ENCODE measurements around the gene C13orf46. TPM values are rescaled to one million over a fixed set of nuclear protein-coding genes. Genes with fewer than 3 reads are reported as not detected.

Gene C13orf46
- total RNA-seq, 2 donors from 2014 or later = 28.8 to 38.6 TPM

DNA sequence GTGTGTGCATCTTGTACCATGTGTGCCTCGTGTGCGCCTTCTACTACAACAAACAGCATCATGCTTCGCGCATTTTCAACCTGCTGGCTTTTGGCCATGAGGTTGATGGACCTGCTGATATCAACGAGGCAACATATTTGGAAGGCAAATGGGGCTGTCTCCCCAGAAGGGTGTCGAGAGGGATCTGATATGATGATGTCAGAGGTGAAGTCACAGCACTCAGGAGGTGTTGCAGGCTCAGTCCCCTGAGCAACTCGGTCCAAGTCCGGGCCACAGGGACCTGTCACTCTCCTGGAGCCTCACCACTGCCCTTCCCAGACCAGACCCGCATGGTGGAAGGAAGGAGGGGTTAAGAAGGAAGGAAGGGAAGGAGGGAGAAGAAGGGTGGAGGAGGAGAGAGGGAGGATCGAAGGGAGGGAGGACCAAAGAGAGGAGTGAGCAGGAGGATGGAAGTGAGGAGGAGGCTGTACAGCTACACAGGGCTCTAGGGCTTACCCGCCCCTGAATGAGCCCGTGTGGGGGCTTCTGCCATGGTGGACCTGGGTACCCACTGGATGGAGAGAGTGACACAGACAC is 6.7 kb upstream of the C13orf46 start:
- no peaks in the 10 kb centered on the region for H3K27me3 ChIP-seq
- 83 to 86% methylated on average over 12 of the region's 12 CpGs for WGBS, 2 donors
- peak overlapping the region; percentile 46 to 65 (median 64) for H3K27ac ChIP-seq
- intact Hi-C loops (cut with DNase I) = no loop called here
- H3K36me3 ChIP-seq (replicated peaks in 1 of 2; ENCODE audit: insufficient read depth in 1 of 2, low read depth in 2 of 2) = no peaks in the 10 kb centered on the region
- TF ChIP-seq POLR2A (IDR thresholded peaks at IDR 0.05) = no peak
- TF ChIP-seq, protein P1, sequence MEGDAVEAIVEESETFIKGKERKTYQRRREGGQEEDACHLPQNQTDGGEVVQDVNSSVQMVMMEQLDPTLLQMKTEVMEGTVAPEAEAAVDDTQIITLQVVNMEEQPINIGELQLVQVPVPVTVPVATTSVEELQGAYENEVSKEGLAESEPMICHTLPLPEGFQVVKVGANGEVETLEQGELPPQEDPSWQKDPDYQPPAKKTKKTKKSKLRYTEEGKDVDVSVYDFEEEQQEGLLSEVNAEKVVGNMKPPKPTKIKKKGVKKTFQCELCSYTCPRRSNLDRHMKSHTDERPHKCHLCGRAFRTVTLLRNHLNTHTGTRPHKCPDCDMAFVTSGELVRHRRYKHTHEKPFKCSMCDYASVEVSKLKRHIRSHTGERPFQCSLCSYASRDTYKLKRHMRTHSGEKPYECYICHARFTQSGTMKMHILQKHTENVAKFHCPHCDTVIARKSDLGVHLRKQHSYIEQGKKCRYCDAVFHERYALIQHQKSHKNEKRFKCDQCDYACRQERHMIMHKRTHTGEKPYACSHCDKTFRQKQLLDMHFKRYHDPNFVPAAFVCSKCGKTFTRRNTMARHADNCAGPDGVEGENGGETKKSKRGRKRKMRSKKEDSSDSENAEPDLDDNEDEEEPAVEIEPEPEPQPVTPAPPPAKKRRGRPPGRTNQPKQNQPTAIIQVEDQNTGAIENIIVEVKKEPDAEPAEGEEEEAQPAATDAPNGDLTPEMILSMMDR (IDR thresholded peaks at IDR 0.05) = no peak
- no peaks in the 10 kb centered on the region for H3K9me3 ChIP-seq
- no peak for ATAC-seq
- H3K4me3 ChIP-seq = no peak overlapping the region
- H3K4me1 ChIP-seq = peaks cover 17% of the 10 kb centered on the region
- no peak for DNase-seq

DNA sequence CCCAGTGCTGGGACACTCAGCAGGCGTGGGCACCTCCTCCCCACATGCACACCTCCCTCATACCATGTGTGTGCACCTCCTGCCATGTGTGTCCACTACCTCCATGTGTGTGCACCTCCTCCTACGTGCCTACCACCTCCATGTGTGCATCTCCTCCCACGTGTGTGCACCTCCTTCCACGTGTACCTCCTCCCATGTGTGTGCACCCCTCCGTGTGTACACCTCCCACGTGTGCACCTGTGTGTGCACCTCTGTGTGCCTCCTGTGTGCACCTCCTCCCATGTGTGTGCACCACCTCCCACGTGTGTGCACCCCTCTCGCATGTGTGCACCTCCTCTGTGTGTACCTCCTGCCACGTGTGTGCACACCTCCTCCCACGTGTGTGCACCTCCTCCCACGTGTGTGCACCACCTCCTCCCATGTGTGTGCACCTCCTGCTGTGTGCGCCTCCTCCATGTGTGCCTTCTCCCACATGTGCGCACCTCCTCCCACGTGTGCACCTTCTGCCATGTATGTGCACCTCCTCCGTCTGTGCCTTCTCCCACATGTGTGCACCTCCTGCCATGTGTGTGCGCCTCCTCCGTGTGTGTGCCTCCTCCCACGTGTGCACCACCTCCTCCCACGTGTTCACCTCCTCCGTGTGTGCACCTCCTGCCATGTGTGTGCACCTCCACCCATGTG is 6.1 kb upstream of the C13orf46 start:
- Histone ChIP-seq H3K27ac (no peak overlapping the region), H3K36me3 (replicated peaks in 1 of 2; ENCODE audit: insufficient read depth in 1 of 2, low read depth in 2 of 2) (no peaks in the 10 kb centered on the region), H3K4me3 (no peak overlapping the region), H3K4me1 (peaks cover 17% of the 10 kb centered on the region), H3K9me3 (no peaks in the 10 kb centered on the region), H3K27me3 (no peaks in the 10 kb centered on the region)
- no peak for TF ChIP-seq POLR2A (IDR thresholded peaks at IDR 0.05)
- TF ChIP-seq, protein P1 (IDR thresholded peaks at IDR 0.05) = no peak
- DNase-seq (no peak), ATAC-seq (no peak)
- intact Hi-C loops (cut with DNase I) = no loop called here
- 89 to 90% methylated on average over 20 of the region's 20 CpGs for WGBS, 2 donors

DNA sequence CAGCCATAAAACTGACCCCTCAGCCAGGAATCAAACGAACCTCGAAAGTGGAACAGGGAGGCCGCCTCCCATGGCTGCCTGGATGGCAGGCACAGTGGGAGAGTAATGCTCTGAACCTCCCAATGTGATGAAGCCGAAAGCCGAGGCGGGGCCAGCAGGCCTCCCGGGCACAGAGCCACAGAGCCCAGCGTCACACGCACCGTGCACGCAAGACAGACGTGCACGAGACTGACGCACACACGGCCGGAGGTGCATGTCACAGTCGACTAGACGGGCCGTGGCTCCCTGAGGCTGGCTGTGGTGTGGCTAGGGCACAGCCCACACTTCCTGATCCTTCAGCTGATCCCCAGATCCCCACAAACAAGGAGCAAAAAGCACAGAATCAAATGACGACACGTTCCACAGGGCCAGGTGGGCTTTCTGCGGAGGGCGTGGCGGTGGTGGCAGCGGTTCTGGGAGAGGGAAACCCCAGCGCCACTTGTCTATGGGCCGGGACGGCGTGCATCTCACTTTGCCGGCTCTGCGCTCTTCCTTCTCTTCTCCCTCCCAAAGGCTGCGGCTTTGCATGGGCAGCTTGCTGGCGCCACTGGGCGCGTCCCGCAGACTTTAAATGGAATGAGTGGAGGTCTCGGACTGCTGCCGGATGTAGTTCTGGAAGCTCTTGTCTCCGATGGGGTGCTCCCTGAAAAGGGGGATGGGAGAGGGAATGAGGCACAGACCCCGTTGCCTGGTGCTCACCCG is 5.0 kb upstream of the C13orf46 start:
- no peaks in the 10 kb centered on the region for H3K36me3 ChIP-seq (replicated peaks in 1 of 2; ENCODE audit: insufficient read depth in 1 of 2, low read depth in 2 of 2)
- TF ChIP-seq, protein P1 (IDR thresholded peaks at IDR 0.05) = no peak
- peaks cover 17% of the 10 kb centered on the region for H3K4me1 ChIP-seq
- ATAC-seq (no peak), DNase-seq (no peak)
- no peaks in the 10 kb centered on the region for H3K9me3 ChIP-seq
- no peaks in the 10 kb centered on the region for H3K27me3 ChIP-seq
- H3K27ac ChIP-seq = no peak overlapping the region
- 90 to 95% methylated on average over 21 to 41 of the region's 41 CpGs for WGBS, 2 donors
- H3K4me3 ChIP-seq = no peak overlapping the region
- intact Hi-C loops (cut with DNase I) = no loop called here

DNA sequence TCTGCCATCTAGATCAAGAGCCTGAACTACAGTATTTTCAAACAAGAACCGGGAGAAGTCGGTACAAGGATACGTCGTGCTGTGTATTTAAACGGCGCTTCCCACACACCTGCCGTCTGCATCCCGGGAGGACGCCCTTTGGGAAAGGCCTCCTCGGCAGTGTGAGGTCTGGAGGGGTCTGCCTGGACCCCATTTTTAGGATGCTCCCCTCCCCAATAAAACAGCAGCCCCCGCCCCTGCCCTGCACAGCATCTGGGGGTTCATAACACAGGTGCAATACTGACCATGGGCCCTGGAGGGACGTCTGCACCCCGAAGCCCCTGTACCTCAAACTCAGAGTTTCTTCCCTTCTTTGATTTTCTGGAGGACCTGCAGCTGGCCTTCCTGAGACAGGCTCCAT is 4.1 kb upstream of the C13orf46 start:
- Histone ChIP-seq H3K36me3 (replicated peaks in 1 of 2; ENCODE audit: insufficient read depth in 1 of 2, low read depth in 2 of 2) (no peaks in the 10 kb centered on the region), H3K4me1 (peaks cover 17% of the 10 kb centered on the region), H3K4me3 (no peak overlapping the region), H3K9me3 (no peaks in the 10 kb centered on the region), H3K27me3 (no peaks in the 10 kb centered on the region), H3K27ac (no peak overlapping the region)
- 91 to 93% methylated on average over 13 of the region's 13 CpGs for WGBS, 2 donors
- TF ChIP-seq POLR2A (IDR thresholded peaks at IDR 0.05) = no peak
- TF ChIP-seq, protein P1 (IDR thresholded peaks at IDR 0.05) = no peak
- intact Hi-C loops (cut with DNase I) = no loop called here
- ATAC-seq = no peak
- DNase-seq = no peak

All from body of pancreas (tissue), 4 donors.